HEK293T (cell line): Measurements from ENCODE around the gene IGSF21.

ENCODE experiments used
- CTCF ChIA-PET: fragments of 350-600 bp; formaldehyde crosslinking; extraction: SDS; loops from one replicate; lab custom pipeline; 2021; ENCODE audit warnings: antibody characterized with exemption, inconsistent platforms; lab: Yijun Ruan, JAX
- POLR2A ChIA-PET: fragments of 350-600 bp; formaldehyde crosslinking; extraction: SDS; loops from one replicate; lab custom pipeline; 2020; ENCODE audit warnings: antibody characterized with exemption, inconsistent platforms; lab: Yijun Ruan, JAX
- DNase-seq: peaks from one replicate; pipeline ENCODE4 v3.0.0; 2012; ENCODE audit warnings: mixed read lengths; ENCODE audit errors: extremely low spot score
- ARNT ChIP-seq: fragments of 450-650 bp; IDR thresholded peaks from 2 replicates; pipeline ENCODE4 v1.6.1; 2017; ENCODE audit warnings: mild to moderate bottlenecking
- BHLHE40 ChIP-seq: fragments of 450-650 bp; IDR thresholded peaks from 2 replicates; pipeline ENCODE4 v1.6.1; 2016; ENCODE audit warnings: mild to moderate bottlenecking, moderate library complexity, borderline replicate concordance
- CTBP1 ChIP-seq: fragments of 450-650 bp; IDR thresholded peaks from 2 replicates; pipeline ENCODE4 v1.6.1; 2016; ENCODE audit warnings: borderline replicate concordance
- ELF4 ChIP-seq: fragments of 450-650 bp; IDR thresholded peaks from 2 replicates; pipeline ENCODE4 v1.6.1; 2017; ENCODE audit warnings: antibody characterized with exemption
- FOXA1 ChIP-seq: fragments of 450-650 bp; IDR thresholded peaks from 2 replicates; pipeline ENCODE4 v1.6.1; 2016; ENCODE audit warnings: mild to moderate bottlenecking
- FOXK2 ChIP-seq: fragments of 450-650 bp; IDR thresholded peaks from 2 replicates; pipeline ENCODE4 v1.6.1; 2016; ENCODE audit warnings: mild to moderate bottlenecking
- FOXM1 ChIP-seq: fragments of 450-650 bp; IDR thresholded peaks from 2 replicates; pipeline ENCODE4 v1.6.1; 2017; ENCODE audit warnings: mild to moderate bottlenecking, borderline replicate concordance
- HDGF ChIP-seq: fragments of 450-650 bp; IDR thresholded peaks from 2 replicates; pipeline ENCODE4 v1.6.1; 2017; ENCODE audit warnings: antibody characterized with exemption, borderline replicate concordance
- L3MBTL2 ChIP-seq: fragments of 450-650 bp; conservative IDR thresholded peaks from 2 replicates; pipeline ENCODE4 v1.6.1; 2016; ENCODE audit warnings: mild to moderate bottlenecking
- LEF1 ChIP-seq: fragments of 450-650 bp; IDR thresholded peaks from 2 replicates; pipeline ENCODE4 v1.6.1; 2017; ENCODE audit warnings: mild to moderate bottlenecking, borderline replicate concordance
- NFRKB ChIP-seq: fragments of 450-650 bp; IDR thresholded peaks from 2 replicates; pipeline ENCODE4 v1.6.1; 2016; ENCODE audit warnings: mild to moderate bottlenecking, moderate library complexity
- SP1 ChIP-seq: fragments of 450-650 bp; IDR thresholded peaks from 2 replicates; pipeline ENCODE4 v1.6.1; 2017
- SUZ12 ChIP-seq: fragments of 450-650 bp; IDR thresholded peaks from 2 replicates; pipeline ENCODE4 v1.6.1; 2016; ENCODE audit warnings: mild to moderate bottlenecking
- TARDBP ChIP-seq: fragments of 450-650 bp; IDR thresholded peaks from 2 replicates; pipeline ENCODE4 v1.6.1; 2016
- ZNF384 ChIP-seq: fragments of 450-650 bp; IDR thresholded peaks from 2 replicates; pipeline ENCODE4 v1.6.1; 2016
- TF ChIP-seq, protein P1 (sequence below): fragments of 450-650 bp; IDR thresholded peaks from 2 replicates; pipeline ENCODE4 v1.6.1; 2016

IGSF21 gene

GRCh38 chr1:18279351-18280074, 171.9 kb downstream of the IGSF21 start:
- CTCF ChIA-PET, result no interaction called here
- DNase-seq, result no peak
- TF ChIP-seq TARDBP (no peak), FOXK2 (no peak), HDGF (no peak), BHLHE40 (no peak), NFRKB (no peak), FOXM1 (no peak), ZNF384 (no peak), LEF1 (no peak), ARNT (no peak), ELF4 (no peak), SUZ12 (no peak), FOXA1 (no peak)
- POLR2A ChIA-PET, result no interaction called here

- ChIA-PET POLR2A (no interaction called here), CTCF (no interaction called here)
- TF ChIP-seq FOXK2 (no peak), LEF1 (no peak), ELF4 (no peak), FOXM1 (no peak), SUZ12 (no peak), BHLHE40 (no peak), L3MBTL2 (no peak), CTBP1 (no peak), ARNT (no peak), FOXA1 (no peak), ZNF384 (no peak), TARDBP (no peak), SP1 (no peak)
- TF ChIP-seq, protein P1, sequence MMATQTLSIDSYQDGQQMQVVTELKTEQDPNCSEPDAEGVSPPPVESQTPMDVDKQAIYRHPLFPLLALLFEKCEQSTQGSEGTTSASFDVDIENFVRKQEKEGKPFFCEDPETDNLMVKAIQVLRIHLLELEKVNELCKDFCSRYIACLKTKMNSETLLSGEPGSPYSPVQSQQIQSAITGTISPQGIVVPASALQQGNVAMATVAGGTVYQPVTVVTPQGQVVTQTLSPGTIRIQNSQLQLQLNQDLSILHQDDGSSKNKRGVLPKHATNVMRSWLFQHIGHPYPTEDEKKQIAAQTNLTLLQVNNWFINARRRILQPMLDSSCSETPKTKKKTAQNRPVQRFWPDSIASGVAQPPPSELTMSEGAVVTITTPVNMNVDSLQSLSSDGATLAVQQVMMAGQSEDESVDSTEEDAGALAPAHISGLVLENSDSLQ, result no peak
- no peak for DNase-seq
These were observed 173.4 kb downstream of the IGSF21 start for GRCh38 chr1:18280956-18281355.

DNA sequence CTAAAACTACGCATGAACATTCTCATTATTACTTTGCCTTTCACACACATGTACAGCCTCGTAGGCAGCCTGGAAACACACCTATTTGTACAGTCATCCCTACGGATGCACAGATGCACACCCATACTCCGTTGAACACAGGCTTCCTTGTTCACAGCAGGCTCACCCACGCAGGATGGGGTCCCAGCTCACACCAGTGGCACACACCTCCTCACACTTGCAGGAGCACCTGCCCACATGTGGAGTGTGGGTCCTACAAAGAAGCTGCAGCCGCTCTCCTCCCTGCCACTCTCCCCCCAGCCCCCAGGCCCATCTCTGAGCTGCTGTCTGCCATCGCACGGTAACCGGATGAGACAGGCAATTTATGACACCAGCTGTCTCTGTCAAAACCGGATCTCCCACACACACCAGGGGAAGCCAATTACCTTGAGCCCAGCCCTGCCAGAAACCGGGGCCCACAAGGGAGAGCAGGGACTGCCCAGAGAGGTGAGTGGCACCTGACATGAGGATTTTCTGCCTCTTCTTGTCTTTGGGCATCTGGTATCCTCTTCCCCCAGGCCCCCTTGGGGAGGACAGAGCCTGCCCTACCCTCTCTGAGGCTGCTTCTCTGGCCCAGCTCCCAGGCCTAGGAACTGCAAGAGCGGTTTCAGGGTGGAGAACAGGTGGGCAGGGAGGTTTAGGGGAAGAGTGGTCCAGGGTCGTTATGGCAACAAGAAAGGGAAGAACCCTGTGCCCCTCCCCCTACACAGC, 175.4 kb downstream of the IGSF21 start:
- DNase-seq, result no peak
- POLR2A ChIA-PET, result no interaction called here
- TF ChIP-seq NFRKB (no peak), FOXK2 (no peak), L3MBTL2 (no peak), ZNF384 (no peak), CTBP1 (no peak), FOXM1 (no peak), ARNT (no peak), ELF4 (no peak)
- TF ChIP-seq, protein P1, result no peak
- CTCF ChIA-PET, result no interaction called here

DNA sequence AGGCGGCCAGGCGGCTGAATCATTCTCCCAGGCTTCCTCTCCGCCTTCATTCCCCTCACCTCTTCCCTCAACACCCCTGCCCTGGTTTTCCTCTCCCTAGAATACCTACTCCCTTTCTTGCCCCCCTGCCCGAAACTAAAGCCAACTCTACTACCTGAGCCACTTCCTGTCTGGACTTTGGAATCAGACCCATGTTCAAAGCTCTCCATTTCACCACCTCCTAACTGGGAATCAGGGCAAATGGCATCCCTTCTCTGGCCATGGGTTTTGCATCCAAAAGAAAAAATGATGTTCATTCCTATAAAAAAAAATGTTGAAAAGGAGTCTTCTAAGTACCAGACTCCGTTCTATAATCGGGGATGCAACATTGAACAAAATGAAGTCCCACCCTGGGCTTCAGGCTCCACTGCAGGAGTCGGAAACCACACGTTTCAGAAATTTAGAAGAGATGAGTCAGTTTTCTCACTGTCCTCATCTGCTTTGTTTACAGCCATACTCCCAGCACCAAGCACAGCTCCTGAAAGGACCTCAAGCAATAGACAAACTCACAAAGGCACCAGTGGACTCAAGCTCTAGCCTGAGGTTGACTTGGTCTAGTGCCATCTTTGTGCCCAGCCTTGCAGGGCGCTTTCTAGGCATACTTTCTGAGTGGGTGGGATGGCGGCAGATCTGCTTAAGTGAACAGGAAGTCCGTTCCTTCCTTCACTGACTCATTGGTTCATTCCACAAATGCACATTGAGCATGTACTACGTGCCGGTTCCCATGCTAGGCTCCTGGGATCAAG, 176.2 kb downstream of the IGSF21 start:
- CTCF ChIA-PET, result interaction anchor here (0.7 to 1.1 kb wide), 2 partner anchors 19 to 619 kb away, joined by 3 read pairs; no protein-coding TSS in a partner anchor
- no peak for DNase-seq
- no peak for TF ChIP-seq NFRKB
- no peak for TF ChIP-seq BHLHE40
- POLR2A ChIA-PET, result no interaction called here

DNA sequence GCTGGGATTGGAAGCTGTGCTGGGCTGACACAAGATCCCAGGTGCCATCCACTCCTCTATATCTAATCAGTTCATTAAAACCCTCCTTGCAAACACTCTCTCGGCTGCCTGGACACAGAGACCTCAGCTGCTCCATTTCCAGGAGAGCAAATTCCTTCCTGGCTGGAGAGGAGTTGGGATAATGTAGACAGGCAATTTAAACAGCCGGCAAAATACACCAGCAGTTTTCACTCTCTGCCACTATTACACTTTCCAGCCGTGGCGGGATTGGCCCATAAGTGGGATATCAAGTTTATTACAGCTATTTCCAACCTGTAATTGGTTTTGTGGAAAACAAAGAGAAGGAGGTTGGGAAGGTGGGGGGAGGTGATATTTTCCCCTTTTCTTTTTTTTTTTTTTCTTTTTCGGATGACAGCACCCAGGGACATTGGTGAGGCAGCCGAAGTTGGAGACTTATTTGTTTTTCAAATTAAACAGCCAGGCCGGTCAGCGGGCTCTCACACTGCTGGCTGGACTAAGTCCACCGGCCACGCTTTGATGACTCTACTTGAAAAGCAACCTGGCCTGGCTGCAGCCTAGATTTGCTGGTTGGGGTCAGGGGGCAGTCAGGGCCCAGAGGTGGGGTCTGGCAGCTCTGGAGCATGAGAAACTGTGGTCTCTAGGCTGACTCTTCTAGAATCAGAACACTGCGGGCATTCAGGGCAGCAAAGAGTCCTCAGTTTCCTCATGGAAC, 177.4 kb downstream of the IGSF21 start:
- ChIA-PET CTCF (interaction anchor here (1.3 kb wide), 1 partner anchor 50 kb away, joined by 7 read pairs; no protein-coding TSS in a partner anchor), POLR2A (no interaction called here)
- TF ChIP-seq FOXA1 (no peak), L3MBTL2 (no peak), FOXM1 (no peak), CTBP1 (no peak), SUZ12 (no peak), ELF4 (no peak), ARNT (no peak), FOXK2 (no peak), ZNF384 (no peak), HDGF (no peak), BHLHE40 (no peak)
- TF ChIP-seq, protein P1, result no peak
- no peak for DNase-seq
